DOHH2 (cell line): ENCODE results near the gene PAX1.

Source experiments
- H3F3A ChIP-seq: fragments of 200-600 bp; sonication (generic), shearing (Covaris generic); 2 replicates; pipeline ENCODE4 v1.6.0; 2016; ENCODE audit warnings: antibody characterized with exemption, mild to moderate bottlenecking; ENCODE audit not compliant: control insufficient read depth, insufficient read depth
- H3K27ac ChIP-seq: fragments of 200-600 bp; sonication (generic); 2 replicates; pipeline ENCODE4 v1.5.1; 2014; ENCODE audit warnings: low read depth, mild to moderate bottlenecking, low read length, moderate library complexity
- H3K27me3 ChIP-seq: fragments of 200-600 bp; sonication (generic); 2 replicates; pipeline ENCODE4 v1.6.1; 2014; ENCODE audit warnings: mild to moderate bottlenecking, low read length, mixed read lengths; ENCODE audit not compliant: control insufficient read depth
- H3K36me3 ChIP-seq: fragments of 200-600 bp; sonication (generic); 2 replicates; pipeline ENCODE4 v1.6.1; 2014; ENCODE audit warnings: mild to moderate bottlenecking, low read length, moderate library complexity, mixed read lengths; ENCODE audit not compliant: control insufficient read depth
- H3K4me1 ChIP-seq: fragments of 200-600 bp; sonication (generic); 2 replicates; pipeline ENCODE4 v1.6.1; 2014; ENCODE audit warnings: mild to moderate bottlenecking, low read length, mixed read lengths; ENCODE audit not compliant: control insufficient read depth
- H3K4me2 ChIP-seq: fragments of 200-600 bp; sonication (generic); 2 replicates; pipeline ENCODE4 v1.6.0; 2014; ENCODE audit warnings: mild to moderate bottlenecking, low read length, moderate library complexity
- H3K4me3 ChIP-seq: fragments of 200-600 bp; sonication (generic); 2 replicates; pipeline ENCODE4 v1.5.1; 2014; ENCODE audit warnings: mild to moderate bottlenecking, low read length, mixed read lengths
- H3K79me2 ChIP-seq: fragments of 200-600 bp; sonication (generic); 2 replicates; pipeline ENCODE4 v1.6.1; 2014; ENCODE audit warnings: mild to moderate bottlenecking, low read length, mixed read lengths; ENCODE audit not compliant: control insufficient read depth
- H3K9me2 ChIP-seq: fragments of 200-600 bp; sonication (generic); replicated peaks from 2 replicates; pipeline ENCODE4 v1.6.1; 2014; ENCODE audit warnings: mild to moderate bottlenecking, low read length, mixed read lengths; ENCODE audit not compliant: control insufficient read depth
- H3K9me3 ChIP-seq: fragments of 200-600 bp; sonication (generic); 2 replicates; pipeline ENCODE4 v1.6.1; 2014; ENCODE audit warnings: antibody characterized with exemption, low read length, mixed read lengths; ENCODE audit not compliant: control insufficient read depth, insufficient read depth
- H4K20me1 ChIP-seq: fragments of 200-600 bp; sonication (generic); 2 replicates; pipeline ENCODE4 v1.6.0; 2014; ENCODE audit warnings: low read depth, mild to moderate bottlenecking, antibody characterized with exemption, low read length, moderate library complexity; ENCODE audit not compliant: control insufficient read depth, insufficient read depth
- CTCF ChIP-seq: fragments of 200-600 bp; sonication (generic); IDR thresholded peaks from one replicate; pipeline ENCODE4 v1.5.1; 2014; ENCODE audit warnings: antibody characterized with exemption, mild to moderate bottlenecking, low read depth, low read length; ENCODE audit not compliant: poor library complexity, severe bottlenecking
- EZH2phosphoT487 ChIP-seq: fragments of 200-600 bp; sonication (generic); IDR thresholded peaks from 2 replicates; pipeline ENCODE4 v1.6.1; 2017; ENCODE audit warnings: borderline replicate concordance, mild to moderate bottlenecking, antibody characterized with exemption, low read length, moderate library complexity, mixed read lengths

The PAX1 gene

GRCh38 chr20:21702553-21703470 is 2.7 kb upstream of the PAX1 start:
- H3K4me1 ChIP-seq: no peaks in the 10 kb centered on the region
- no peak for TF ChIP-seq CTCF
- no peak overlapping the region for H3K4me2 ChIP-seq
- no peaks in the 10 kb centered on the region for H4K20me1 ChIP-seq
- no peaks in the 10 kb centered on the region for H3K36me3 ChIP-seq
- H3K27ac ChIP-seq: no peak overlapping the region
- H3K9me3 ChIP-seq: peaks cover 15% of the 10 kb centered on the region; the same call in 1 of the 2 replicates
- H3K4me3 ChIP-seq: no peak overlapping the region
- H3K9me2 ChIP-seq: no peaks in the 10 kb centered on the region
- H3K79me2 ChIP-seq: no peaks in the 10 kb centered on the region
- H3K27me3 ChIP-seq: 0 out of 2 replicates have a peak, but pooled peaks cover 6% of the 10 kb centered on the region
- H3F3A ChIP-seq: no peaks in the 10 kb centered on the region

GRCh38 chr20:21703717-21704407 is 1.6 kb upstream of the PAX1 start:
- Histone ChIP-seq H3K79me2 (no peaks in the 10 kb centered on the region), H3K27me3 (no peaks in the 10 kb centered on the region), H4K20me1 (no peaks in the 10 kb centered on the region), H3K4me3 (no peak overlapping the region), H3K4me2 (no peak overlapping the region), H3K9me3 (peaks cover 15% of the 10 kb centered on the region; the same call in 1 of the 2 replicates), H3K9me2 (no peaks in the 10 kb centered on the region), H3K4me1 (no peaks in the 10 kb centered on the region), H3K36me3 (no peaks in the 10 kb centered on the region), H3F3A (no peaks in the 10 kb centered on the region), H3K27ac (no peak overlapping the region)
- TF ChIP-seq CTCF: no peak
- no peak for TF ChIP-seq EZH2phosphoT487

GRCh38 chr20:21704408-21705385 is 767 bp upstream of the PAX1 start:
- H3F3A ChIP-seq: no peaks in the 10 kb centered on the region
- no peaks in the 10 kb centered on the region for H3K79me2 ChIP-seq
- no peaks in the 10 kb centered on the region for H3K27me3 ChIP-seq
- no peaks in the 10 kb centered on the region for H4K20me1 ChIP-seq
- H3K4me2 ChIP-seq: no peak overlapping the region
- no peaks in the 10 kb centered on the region for H3K9me2 ChIP-seq
- TF ChIP-seq EZH2phosphoT487 (no peak), CTCF (no peak)
- H3K9me3 ChIP-seq: peaks cover 15% of the 10 kb centered on the region; the same call in 1 of the 2 replicates
- no peak overlapping the region for H3K4me3 ChIP-seq
- H3K36me3 ChIP-seq: no peaks in the 10 kb centered on the region
- no peak overlapping the region for H3K27ac ChIP-seq
- no peaks in the 10 kb centered on the region for H3K4me1 ChIP-seq
